ES-I3 (cell line): ENCODE measurements around the gene HOXA13.

Experiments used
- H3K36me3 ChIP-seq: 2 replicates; pipeline ENCODE4 v1.6.1; 2013; ENCODE audit warnings: mild to moderate bottlenecking, low read length, control low read depth, moderate library complexity; ENCODE audit not compliant: insufficient read depth
- H3K4me1 ChIP-seq: 2 replicates; pipeline ENCODE4 v1.6.1; 2013; ENCODE audit warnings: mild to moderate bottlenecking, control low read depth, low read length; ENCODE audit not compliant: insufficient read depth
- H3K9ac ChIP-seq: 2 replicates; pipeline ENCODE4 v1.6.1; 2013; ENCODE audit warnings: low read depth, mild to moderate bottlenecking, low read length, moderate library complexity
- H3K9me3 ChIP-seq: 2 replicates; pipeline ENCODE4 v1.6.1; 2013; ENCODE audit warnings: mild to moderate bottlenecking, low read length, moderate library complexity; ENCODE audit not compliant: control insufficient read depth, insufficient read depth

The HOXA13 gene

DNA sequence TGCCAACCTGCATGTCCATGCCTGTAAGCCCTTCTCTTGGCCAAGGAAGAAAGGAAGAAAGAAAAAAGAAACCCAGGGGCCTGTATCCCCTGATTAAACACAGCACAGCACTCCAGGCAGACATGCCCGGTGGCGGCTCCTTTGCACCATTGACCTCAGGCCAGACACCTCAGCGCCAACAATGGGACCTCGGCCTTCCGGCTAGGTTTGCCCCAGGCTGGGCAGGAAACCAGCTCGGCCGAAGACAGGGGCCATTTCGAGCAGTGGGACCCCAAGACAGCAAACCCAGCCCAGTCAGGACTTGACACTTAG is 28.6 kb downstream of the HOXA13 start:
- no peak overlapping the region for H3K9ac ChIP-seq
- no peaks in the 10 kb centered on the region for H3K9me3 ChIP-seq
- no peaks in the 10 kb centered on the region for H3K36me3 ChIP-seq
- H3K4me1 ChIP-seq = peaks cover 9% of the 10 kb centered on the region; the same call in 1 of the 2 replicates

DNA sequence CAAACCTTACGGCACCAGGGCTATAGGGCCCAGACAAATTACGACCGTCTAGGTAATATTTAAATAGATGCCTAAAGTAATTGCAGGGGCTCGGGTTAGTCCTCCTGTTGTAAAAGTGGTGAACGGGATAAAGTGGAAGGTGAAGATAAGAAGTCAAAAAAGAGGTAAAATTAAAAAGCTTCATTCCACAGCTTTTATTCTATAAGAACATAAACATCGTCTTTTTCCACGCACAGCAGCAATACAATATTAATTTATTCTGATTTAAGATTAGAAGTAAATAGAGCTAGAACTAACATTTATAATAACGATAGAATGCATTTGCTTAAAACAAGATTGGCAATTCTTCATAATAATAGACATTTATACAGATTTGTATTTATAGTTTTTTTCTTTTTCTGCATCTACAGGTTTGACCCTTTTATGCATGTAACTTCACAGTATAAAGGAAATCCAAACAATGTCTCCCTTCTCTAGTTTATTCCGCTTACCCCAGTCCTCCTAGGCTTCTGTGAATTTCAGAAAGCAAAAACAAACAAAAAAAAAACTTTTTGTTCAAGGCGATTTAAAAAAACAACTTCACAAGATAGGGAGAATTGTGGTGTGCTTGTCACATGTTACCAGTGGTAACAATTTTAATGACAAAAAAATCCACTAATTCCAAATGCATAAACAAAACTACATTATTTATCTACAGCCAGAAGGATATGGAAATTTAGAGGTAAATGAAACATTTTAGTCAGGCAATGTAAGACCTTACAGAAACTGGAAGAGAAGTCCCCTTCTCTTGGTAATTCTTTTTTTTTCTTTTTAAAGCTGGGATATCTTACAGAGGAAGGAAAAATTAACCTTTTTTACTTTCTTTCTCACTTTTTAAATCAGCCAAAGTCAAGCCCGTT is 29.2 kb downstream of the HOXA13 start:
- Histone ChIP-seq H3K9me3 (no peaks in the 10 kb centered on the region), H3K9ac (no peak overlapping the region), H3K36me3 (no peaks in the 10 kb centered on the region), H3K4me1 (peaks cover 9% of the 10 kb centered on the region; the same call in 1 of the 2 replicates)

DNA sequence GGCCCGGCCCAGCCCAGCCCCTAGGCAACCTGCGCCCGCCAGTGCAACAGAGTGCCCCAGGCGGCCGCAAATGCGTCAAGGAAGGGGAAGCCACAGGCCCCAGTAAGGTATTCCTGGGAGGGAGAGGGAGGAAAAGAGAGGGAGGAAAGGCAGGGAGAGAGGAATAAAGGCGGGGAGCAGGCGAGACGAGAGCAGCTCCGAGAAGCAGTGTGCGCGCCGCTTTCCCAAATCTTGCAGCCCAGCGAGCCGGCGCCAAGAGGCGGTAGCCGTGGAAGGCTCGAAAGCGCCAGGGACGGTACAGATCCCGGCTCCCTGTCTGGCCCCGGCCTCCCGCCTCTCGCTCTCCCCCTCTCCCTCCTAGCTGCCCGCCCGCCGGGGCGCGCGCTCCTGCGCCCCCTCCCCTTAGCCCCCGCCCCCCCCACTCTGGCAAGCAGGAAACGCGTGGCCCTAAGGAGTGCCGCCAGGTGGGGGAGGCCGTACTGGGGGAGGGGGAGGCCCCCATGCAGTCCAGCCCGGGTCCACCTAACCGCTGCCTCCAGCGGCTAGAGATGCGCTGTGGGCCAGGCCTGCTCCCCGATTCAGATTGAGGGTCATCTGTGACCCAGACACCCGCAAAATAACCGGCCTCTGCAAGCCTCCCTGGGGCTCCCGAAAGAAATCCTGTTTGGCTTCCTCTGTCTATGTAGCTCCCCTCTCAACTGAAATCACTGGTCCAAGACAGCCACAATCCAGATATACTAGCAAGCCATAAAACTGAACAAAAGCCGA is 30.0 kb downstream of the HOXA13 start:
- no peaks in the 10 kb centered on the region for H3K36me3 ChIP-seq
- H3K4me1 ChIP-seq = peaks cover 9% of the 10 kb centered on the region; the same call in 1 of the 2 replicates
- H3K9me3 ChIP-seq = no peaks in the 10 kb centered on the region
- H3K9ac ChIP-seq = peak overlapping the region; percentile 28

DNA sequence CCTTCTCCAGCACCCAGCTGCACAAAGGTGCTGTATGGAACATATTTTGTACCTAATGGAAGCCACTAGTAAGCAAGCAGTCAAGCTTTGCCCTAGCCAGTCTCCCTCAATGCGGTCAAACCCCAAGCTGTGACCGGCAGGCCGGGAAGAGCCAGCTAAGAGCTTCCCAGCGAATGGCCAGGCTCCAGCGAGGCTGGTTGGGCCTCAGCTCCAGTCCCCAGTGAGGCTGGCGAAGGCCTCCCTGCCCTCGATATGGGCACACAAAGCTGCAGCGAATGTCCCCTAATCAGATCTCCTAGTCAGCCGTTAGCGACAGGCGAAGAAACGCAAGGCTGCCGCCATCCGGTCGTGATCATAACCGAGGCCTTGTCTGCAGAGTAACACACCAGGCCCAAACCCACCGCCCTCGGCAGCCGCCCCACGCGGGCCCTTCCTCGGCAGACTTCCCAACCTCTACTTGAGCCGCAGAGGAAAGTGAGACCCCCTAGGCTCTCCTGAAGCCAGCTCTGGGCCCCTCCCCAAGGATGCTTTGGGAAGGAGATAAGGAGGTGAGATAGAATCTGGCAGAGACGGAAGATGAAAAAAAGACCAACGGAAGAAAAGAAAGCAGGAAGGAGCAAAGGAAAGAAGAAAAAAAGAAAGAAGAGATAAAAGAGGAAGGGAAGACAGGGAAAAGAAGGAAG is 31.5 kb downstream of the HOXA13 start:
- H3K36me3 ChIP-seq = no peaks in the 10 kb centered on the region
- no peak overlapping the region for H3K9ac ChIP-seq
- no peaks in the 10 kb centered on the region for H3K9me3 ChIP-seq
- peaks cover 9% of the 10 kb centered on the region; the same call in 1 of the 2 replicates for H3K4me1 ChIP-seq

DNA sequence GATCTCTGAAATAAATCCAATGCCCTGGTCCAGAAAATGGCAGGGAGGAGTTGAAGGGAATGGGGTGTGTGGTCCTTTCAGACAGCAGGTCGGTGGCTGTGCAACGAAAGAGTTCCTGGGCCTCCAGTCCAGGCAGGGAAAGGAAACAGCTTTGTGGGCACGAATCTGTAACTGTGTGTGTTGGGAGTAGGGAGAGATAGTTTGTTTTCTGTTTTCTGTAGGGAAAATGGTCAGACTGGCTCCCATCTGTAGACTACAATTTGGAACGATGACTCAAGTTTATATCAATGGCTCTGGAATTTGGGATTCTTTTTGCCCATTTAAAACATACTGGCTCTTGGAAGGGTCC is 32.0 kb downstream of the HOXA13 start:
- no peaks in the 10 kb centered on the region for H3K36me3 ChIP-seq
- H3K4me1 ChIP-seq = peaks cover 9% of the 10 kb centered on the region; the same call in 1 of the 2 replicates
- no peaks in the 10 kb centered on the region for H3K9me3 ChIP-seq
- no peak overlapping the region for H3K9ac ChIP-seq

DNA sequence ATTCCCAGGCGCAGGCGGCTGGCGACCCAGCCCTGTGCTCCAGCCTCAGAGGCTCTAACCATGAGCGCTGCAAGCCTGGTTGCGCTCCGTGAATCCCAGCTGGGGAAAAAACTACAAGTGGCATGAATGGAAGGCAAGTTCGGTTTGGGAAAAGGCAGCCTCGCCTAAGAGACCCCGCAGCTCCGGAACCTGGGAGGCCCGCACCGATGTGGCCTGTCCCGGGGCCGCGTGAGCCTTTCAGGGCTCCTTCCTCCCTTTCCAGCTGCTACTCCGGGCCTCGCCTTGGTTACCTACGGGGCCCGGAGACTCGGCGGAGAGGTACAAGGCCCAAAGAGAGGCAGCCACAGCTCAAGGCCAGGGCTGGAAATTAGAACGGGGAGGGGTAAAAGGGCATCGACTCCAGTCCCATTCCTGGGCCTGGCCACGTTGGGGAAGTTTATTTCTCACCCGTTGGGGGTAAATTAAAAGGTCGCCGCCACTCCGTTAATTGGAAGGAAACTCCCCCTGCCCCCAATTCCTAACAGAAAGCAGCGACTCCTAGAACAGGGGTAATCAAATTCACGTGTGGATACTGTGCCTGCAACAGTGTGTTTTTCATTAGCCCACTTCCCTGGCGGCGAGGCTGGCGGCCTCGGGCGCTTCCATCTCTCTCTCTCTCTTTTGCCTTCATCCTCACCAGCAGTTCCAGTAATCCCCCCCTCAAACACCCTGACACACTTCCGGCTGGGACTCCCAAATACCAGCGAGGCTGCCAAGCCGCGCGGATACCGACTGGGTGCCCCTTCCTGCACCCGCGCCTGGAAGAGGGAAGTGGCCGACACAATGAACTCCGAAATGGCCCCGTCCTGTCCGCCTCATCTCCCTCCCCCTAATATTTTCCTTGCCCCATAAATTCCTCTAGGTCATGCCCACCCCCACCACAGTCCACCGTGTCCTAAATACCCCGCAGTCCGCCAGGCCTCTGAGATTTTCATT is 33.1 kb downstream of the HOXA13 start:
- H3K9me3 ChIP-seq = no peaks in the 10 kb centered on the region
- no peaks in the 10 kb centered on the region for H3K36me3 ChIP-seq
- no peak overlapping the region; the same call in 1 of the 2 replicates for H3K9ac ChIP-seq
- H3K4me1 ChIP-seq = peaks cover 7% of the 10 kb centered on the region; the same call in 1 of the 2 replicates

- Histone ChIP-seq H3K4me1 (0 out of 2 replicates have a peak, but pooled peaks cover 3% of the 10 kb centered on the region), H3K9me3 (no peaks in the 10 kb centered on the region), H3K36me3 (no peaks in the 10 kb centered on the region), H3K9ac (no peak overlapping the region)
These were observed 33.8 kb downstream of the HOXA13 start for GRCh38 chr7:27165996-27166530.

GRCh38 chr7:27165089-27165995 is 34.5 kb downstream of the HOXA13 start, which contains the start of gene HOXA9:
Gene HOXA9, minus strand, starts transcription at chr7:27165537. Its CDS starts 80 bp downstream, at chr7:27165457.
- Histone ChIP-seq H3K9me3 (no peaks in the 10 kb centered on the region), H3K9ac (no peak within 1 kb of the TSS; the same call in 1 of the 2 replicates), H3K4me1 (0 out of 2 replicates have a peak, but pooled peaks cover 3% of the 10 kb centered on the region), H3K36me3 (no peaks in the 10 kb centered on the region)

GRCh38 chr7:27164367-27165088 is 35.4 kb downstream of the HOXA13 start:
- Histone ChIP-seq H3K9me3 (no peaks in the 10 kb centered on the region), H3K9ac (no peak overlapping the region; the same call in 1 of the 2 replicates)

DNA sequence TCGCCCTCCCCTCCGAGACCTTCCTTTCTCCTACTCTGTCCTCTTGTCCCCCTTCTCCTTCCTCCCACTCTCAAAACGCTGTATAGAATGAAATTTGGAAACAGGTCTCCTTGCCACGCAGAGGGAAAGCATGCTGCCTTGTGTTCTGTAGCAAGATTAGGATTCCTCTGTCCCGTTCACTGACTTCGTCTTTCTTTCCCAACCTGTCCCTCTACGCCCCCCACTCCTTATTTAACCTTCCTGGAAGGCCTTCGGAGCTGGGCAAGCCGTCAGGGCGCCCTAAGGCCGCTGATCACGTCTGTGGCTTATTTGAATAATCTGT is 35.9 kb downstream of the HOXA13 start:
- Histone ChIP-seq H3K9ac (no peak overlapping the region; the same call in 1 of the 2 replicates), H3K9me3 (no peaks in the 10 kb centered on the region), H3K36me3 (no peaks in the 10 kb centered on the region), H3K4me1 (0 out of 2 replicates have a peak, but pooled peaks cover 3% of the 10 kb centered on the region)

More at GRCh38 chr7:27164367-27165088, 35.4 kb downstream of the HOXA13 start:
- 0 out of 2 replicates have a peak, but pooled peaks cover 3% of the 10 kb centered on the region for H3K4me1 ChIP-seq
- H3K36me3 ChIP-seq = no peaks in the 10 kb centered on the region

DNA sequence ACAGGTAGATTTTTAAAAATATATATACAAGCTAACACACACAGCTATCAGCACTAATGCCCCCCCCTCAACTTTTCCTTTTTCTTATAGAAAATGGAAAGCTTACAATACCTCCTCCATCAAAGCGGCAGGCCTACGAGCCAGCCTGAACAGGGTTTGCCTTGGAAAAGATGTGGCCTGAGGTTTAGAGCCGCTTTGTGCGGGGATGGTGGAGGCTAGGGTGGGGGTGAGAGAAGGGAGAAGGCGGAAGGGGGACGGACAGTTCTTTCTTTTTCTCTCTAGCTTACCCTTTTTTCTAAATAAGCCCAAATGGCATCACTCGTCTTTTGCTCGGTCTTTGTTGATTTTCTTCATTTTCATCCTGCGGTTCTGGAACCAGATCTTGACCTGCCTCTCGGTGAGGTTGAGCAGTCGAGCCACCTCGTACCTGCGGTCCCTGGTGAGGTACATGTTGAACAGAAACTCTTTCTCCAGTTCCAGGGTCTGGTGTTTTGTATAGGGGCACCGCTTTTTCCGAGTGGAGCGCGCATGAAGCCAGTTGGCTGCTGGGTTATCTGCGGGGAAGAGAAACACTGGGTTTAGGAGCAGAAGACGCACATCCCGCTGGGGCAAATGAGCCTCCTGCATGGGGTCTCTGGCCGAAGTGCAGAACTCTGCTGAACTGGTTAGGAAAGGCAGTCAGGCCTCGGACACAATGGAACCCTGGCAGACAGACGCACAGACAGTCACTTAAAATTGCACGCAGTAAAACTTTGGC is 36.4 kb downstream of the HOXA13 start:
- no peak overlapping the region for H3K9ac ChIP-seq

More for the DNA sequence above, 36.4 kb downstream of the HOXA13 start:
- H3K36me3 ChIP-seq = no peaks in the 10 kb centered on the region
- H3K9me3 ChIP-seq = no peaks in the 10 kb centered on the region
- 0 out of 2 replicates have a peak, but pooled peaks cover 3% of the 10 kb centered on the region for H3K4me1 ChIP-seq
